ENCODE results near the gene ESRP2.

DNA sequence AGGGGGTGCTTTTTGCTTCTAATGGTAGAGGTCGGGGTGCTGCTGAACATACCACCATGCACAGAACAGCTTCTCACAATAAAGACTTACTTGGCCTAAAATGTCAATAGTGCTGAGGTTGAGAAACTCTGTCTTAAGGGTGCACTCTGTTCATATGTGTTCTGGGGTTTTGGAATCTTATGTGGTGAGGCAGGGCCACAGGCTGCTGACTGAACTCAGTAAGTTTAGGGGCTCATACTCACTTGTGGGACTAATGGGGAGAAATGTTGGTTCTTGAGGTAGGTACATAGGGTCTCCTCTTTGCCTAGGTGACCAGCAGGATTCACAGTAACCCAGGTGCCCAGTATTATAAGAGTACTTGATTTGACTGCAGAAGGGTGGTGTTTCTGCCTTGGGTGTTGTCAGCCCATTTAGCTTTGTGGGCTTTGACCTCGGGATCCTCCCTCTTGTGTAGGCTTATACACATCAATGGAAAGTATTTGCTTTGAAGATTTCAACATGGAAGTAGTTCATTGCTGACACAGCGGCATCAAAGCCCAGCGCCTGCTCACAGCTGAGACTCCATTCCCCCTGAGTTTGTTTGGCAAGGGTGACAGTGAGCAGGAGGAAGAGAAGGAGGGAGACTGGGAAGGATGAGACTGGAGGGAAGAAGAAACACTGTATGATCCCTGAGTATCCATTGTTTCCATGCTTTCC is 45.6 kb upstream of the ESRP2 start:
- TF ChIP-seq, protein P1, sequence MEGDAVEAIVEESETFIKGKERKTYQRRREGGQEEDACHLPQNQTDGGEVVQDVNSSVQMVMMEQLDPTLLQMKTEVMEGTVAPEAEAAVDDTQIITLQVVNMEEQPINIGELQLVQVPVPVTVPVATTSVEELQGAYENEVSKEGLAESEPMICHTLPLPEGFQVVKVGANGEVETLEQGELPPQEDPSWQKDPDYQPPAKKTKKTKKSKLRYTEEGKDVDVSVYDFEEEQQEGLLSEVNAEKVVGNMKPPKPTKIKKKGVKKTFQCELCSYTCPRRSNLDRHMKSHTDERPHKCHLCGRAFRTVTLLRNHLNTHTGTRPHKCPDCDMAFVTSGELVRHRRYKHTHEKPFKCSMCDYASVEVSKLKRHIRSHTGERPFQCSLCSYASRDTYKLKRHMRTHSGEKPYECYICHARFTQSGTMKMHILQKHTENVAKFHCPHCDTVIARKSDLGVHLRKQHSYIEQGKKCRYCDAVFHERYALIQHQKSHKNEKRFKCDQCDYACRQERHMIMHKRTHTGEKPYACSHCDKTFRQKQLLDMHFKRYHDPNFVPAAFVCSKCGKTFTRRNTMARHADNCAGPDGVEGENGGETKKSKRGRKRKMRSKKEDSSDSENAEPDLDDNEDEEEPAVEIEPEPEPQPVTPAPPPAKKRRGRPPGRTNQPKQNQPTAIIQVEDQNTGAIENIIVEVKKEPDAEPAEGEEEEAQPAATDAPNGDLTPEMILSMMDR (IDR thresholded peaks at IDR 0.05 in 8 of 11, conservative IDR thresholded peaks at IDR 0.05 in 3 of 11), result no peak
- TF ChIP-seq POLR2AphosphoS5 (IDR thresholded peaks at IDR 0.05) (no peak), POLR2A (IDR thresholded peaks at IDR 0.05) (no peak)

Measured in spleen (tissue), 7 donors.